DND-41 (cell line): ENCODE results near the gene KIAA1210.
A peak's percentile ranks its signal among the peaks of the same experiment; 100 is the strongest.

ENCODE experiments used
- ATAC-seq: fragments of 200-7000 bp; cut with Tn5 transposase; 3 replicates; pipeline ENCODE4 v1.9.1; 2021; ENCODE audit warnings: low read depth; ENCODE audit not compliant: insufficient read depth
- DNase-seq: peaks from one replicate; pipeline ENCODE4 v3.0.0-alpha.2; 2020
- H2AFZ ChIP-seq: 2 replicates; pipeline ENCODE4 v1.6.0; 2012; ENCODE audit warnings: low read depth, low read length
- H3K27ac ChIP-seq: 2 replicates; pipeline ENCODE4 v1.5.1; 2012; ENCODE audit warnings: low read length, inconsistent platforms
- H3K27me3 ChIP-seq: fragments of 200-600 bp; sonication (generic); 2 replicates; pipeline ENCODE4 v1.6.0; 2012; ENCODE audit warnings: low read length, mild to moderate bottlenecking, inconsistent platforms; ENCODE audit not compliant: insufficient read depth, poor library complexity
- H3K36me3 ChIP-seq: 2 replicates; pipeline ENCODE4 v1.5.1; 2012; ENCODE audit warnings: low read length, inconsistent platforms; ENCODE audit not compliant: insufficient read depth
- H3K4me1 ChIP-seq: 2 replicates; pipeline ENCODE4 v1.5.1; 2012; ENCODE audit warnings: mild to moderate bottlenecking, low read length; ENCODE audit not compliant: insufficient read depth
- H3K4me2 ChIP-seq: 2 replicates; pipeline ENCODE4 v1.6.0; 2012; ENCODE audit warnings: mild to moderate bottlenecking, moderate library complexity, low read length, inconsistent platforms; ENCODE audit not compliant: insufficient read depth
- H3K4me3 ChIP-seq, 2 experiments: fragments of 200-600 bp in 1 of 2; shearing (Covaris generic) in 1 of 2; 2 replicates each; pipeline ENCODE4 v1.5.1; 2012 to 2016; ENCODE audit warnings: inconsistent platforms in 2 of 2, low read length in 2 of 2, mild to moderate bottlenecking in 2 of 2, low read depth in 1 of 2, moderate library complexity in 1 of 2
- H3K79me2 ChIP-seq: 2 replicates; pipeline ENCODE4 v1.6.0; 2012; ENCODE audit warnings: low read length, inconsistent platforms; ENCODE audit not compliant: insufficient read depth
- H3K9ac ChIP-seq: 2 replicates; pipeline ENCODE4 v1.6.0; 2012; ENCODE audit warnings: low read depth, mild to moderate bottlenecking, inconsistent platforms, low read length, moderate library complexity
- H3K9me3 ChIP-seq: 2 replicates; pipeline ENCODE4 v1.5.1; 2012; ENCODE audit warnings: low read length, moderate library complexity, mild to moderate bottlenecking, inconsistent platforms; ENCODE audit not compliant: insufficient read depth, severe bottlenecking
- H4K20me1 ChIP-seq: 2 replicates; pipeline ENCODE4 v1.6.0; 2012; ENCODE audit warnings: low read length; ENCODE audit not compliant: insufficient read depth
- CTCF ChIP-seq: IDR thresholded peaks from 2 replicates; pipeline ENCODE4 v1.5.1; 2012; ENCODE audit warnings: borderline replicate concordance, low read length, moderate library complexity, mild to moderate bottlenecking; ENCODE audit not compliant: poor library complexity, severe bottlenecking; ENCODE audit errors: extremely low read depth
- EZH2 ChIP-seq: IDR thresholded peaks from 3 replicates; pipeline ENCODE4 v1.6.1; 2012; ENCODE audit warnings: borderline replicate concordance, low read depth, mild to moderate bottlenecking, moderate library complexity, low read length, inconsistent platforms; ENCODE audit not compliant: severe bottlenecking

Gene KIAA1210

DNA sequence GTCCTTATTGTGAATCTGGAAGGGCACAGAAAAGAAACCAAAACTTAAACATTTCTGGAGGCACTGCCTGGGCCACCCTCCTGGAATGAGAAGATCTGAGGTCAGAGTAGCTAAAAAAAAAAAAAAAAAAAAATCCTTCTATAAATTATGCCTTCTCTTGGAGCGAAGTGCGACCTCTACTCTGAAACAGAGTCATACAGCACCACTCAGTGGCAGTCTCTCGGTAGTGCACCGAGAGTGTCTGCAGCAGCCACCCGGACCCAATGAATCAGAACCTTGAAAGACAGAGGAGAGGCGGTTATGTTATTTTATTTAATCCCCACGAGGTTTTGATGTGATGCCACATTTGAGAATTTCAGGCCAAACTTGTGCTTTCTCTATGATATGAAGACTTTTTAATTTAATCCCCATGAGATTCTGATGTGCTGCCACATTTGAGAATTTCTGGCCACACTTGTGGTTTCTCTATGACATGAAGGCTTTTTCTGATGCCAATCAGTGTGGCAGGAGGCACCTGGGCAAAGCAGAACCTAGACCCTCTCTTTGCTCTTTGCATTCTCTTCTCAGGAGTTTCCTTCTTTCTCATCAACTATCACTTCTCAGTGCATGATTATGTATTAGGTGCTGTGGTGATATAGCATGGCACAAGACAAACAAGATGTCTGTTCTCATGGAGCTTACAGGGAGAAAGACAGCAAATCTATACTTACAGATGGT lies 60.4 kb downstream of the KIAA1210 start:
- H3K9ac ChIP-seq: no peak overlapping the region
- TF ChIP-seq EZH2 (no peak), CTCF (peak; percentile 52)
- no peak overlapping the region for H2AFZ ChIP-seq
- H3K9me3 ChIP-seq: no peaks in the 10 kb centered on the region
- ATAC-seq: peak; percentile 56; the same call in 2 of the 3 replicates
- H3K27me3 ChIP-seq: no peaks in the 10 kb centered on the region
- peak; percentile 15 for DNase-seq
- H3K36me3 ChIP-seq: no peaks in the 10 kb centered on the region
- H3K27ac ChIP-seq: no peak overlapping the region
- no peak overlapping the region for H3K4me2 ChIP-seq
- no peak overlapping the region for H3K4me3 ChIP-seq
- H3K4me1 ChIP-seq: no peaks in the 10 kb centered on the region
- H3K79me2 ChIP-seq: no peaks in the 10 kb centered on the region
- H4K20me1 ChIP-seq: no peaks in the 10 kb centered on the region

GRCh38 chrX:119063428-119063827 lies 64.2 kb downstream of the KIAA1210 start:
- Histone ChIP-seq H3K4me3 (no peak overlapping the region), H3K9me3 (no peaks in the 10 kb centered on the region), H2AFZ (no peak overlapping the region), H3K79me2 (no peaks in the 10 kb centered on the region), H4K20me1 (no peaks in the 10 kb centered on the region), H3K36me3 (no peaks in the 10 kb centered on the region), H3K4me1 (no peaks in the 10 kb centered on the region), H3K9ac (no peak overlapping the region), H3K27ac (no peak overlapping the region), H3K27me3 (no peaks in the 10 kb centered on the region), H3K4me2 (no peak overlapping the region)
- no peak for ATAC-seq
- no peak for TF ChIP-seq CTCF
- no peak for TF ChIP-seq EZH2
- DNase-seq: no peak

- TF ChIP-seq CTCF (no peak), EZH2 (no peak)
- Histone ChIP-seq H3K79me2 (no peaks in the 10 kb centered on the region), H3K27ac (no peak overlapping the region), H3K9ac (no peak overlapping the region), H2AFZ (no peak overlapping the region), H3K4me3 (no peak overlapping the region), H3K27me3 (no peaks in the 10 kb centered on the region), H3K4me1 (no peaks in the 10 kb centered on the region), H3K9me3 (no peaks in the 10 kb centered on the region), H3K4me2 (no peak overlapping the region), H4K20me1 (no peaks in the 10 kb centered on the region), H3K36me3 (no peaks in the 10 kb centered on the region)
- no peak for ATAC-seq
- no peak for DNase-seq
Observed at GRCh38 chrX:119062750-119063374, 64.8 kb downstream of the KIAA1210 start.
